Stimulated activated CD4-positive, alpha-beta T cell treated with anti-CD3 and anti-CD28 coated beads, Interleukin-2, amount 100 ng/mL, for 4 hours (primary cell): ENCODE measurements around the gene ANXA8L1.
"Not testable (repeated sequence)": the region's sequence is repeated elsewhere in the genome, so short reads cannot be mapped to it uniquely, and the experiment has no call there.

Source experiments
- DNase-seq: peaks from one replicate; pipeline ENCODE4 v3.0.0-alpha.2; 2020; ENCODE audit warnings: low read depth

ANXA8L1 gene

GRCh38 chr10:46397767-46398166 lies 22.2 kb downstream of the ANXA8L1 start:
- DNase-seq, result not testable (repeated sequence)

DNA sequence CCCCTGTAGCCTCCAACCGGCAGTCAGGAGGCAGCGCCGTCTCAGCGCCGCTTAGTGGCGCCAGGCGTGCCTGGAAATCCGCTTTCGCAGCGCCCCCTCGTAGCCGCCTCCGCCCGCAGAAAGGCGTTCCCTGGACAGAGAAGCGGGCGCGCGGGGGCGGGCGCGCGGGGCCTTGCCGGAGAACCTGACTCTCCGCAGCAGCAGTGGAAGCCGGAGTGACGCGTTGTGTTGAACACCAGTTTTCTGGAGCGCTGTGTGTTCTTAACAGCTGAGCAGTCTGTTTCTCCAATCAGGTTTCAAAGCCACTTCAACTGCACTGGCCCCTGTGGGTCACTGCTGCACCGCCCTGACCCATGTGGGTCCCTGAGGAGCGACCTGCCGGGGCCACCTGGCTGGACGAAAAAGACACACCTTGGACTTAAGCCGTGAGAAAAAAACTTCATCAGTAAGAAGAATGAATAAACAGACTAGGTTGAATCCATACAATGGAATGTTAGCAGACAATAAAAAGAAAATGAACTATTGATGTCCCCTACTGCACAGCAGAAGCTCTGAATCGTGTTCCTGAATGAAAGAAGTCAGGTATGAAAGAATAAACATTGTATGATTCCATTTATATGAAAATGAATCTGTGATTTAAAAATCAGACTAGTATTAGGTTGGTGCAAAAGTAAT lies 22.8 kb downstream of the ANXA8L1 start:
- DNase-seq, result not testable (repeated sequence)

- not testable (repeated sequence) for DNase-seq
Measured at GRCh38 chr10:46409556-46409955, 34.0 kb downstream of the ANXA8L1 start.

GRCh38 chr10:46411123-46411522 lies 35.5 kb downstream of the ANXA8L1 start:
- DNase-seq, result not testable (repeated sequence)

- not testable (repeated sequence) for DNase-seq
Measured at GRCh38 chr10:46412665-46413064, 37.1 kb downstream of the ANXA8L1 start.

DNA sequence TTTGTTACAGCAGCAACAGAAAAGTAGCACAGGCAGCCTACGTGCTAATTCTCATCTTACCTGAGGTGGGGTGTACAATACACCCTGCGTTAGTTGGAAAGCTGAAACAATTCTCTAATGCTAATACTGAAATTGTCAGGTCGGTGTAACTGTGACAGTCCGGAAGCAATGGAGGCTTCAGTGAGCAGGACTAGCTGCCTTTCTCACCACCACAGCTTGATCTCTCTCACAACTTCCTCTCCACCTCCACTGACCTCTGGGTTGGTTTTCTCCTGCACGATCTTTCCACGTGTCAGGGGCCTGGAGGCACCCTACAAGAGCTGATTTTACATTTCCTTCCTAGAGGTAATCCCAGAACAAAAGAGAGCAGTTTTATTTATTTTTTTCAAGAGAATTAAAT lies 39.7 kb downstream of the ANXA8L1 start:
- not testable (repeated sequence) for DNase-seq

- DNase-seq, result not testable (repeated sequence)
Measured at GRCh38 chr10:46418283-46418682, 42.7 kb downstream of the ANXA8L1 start.

DNA sequence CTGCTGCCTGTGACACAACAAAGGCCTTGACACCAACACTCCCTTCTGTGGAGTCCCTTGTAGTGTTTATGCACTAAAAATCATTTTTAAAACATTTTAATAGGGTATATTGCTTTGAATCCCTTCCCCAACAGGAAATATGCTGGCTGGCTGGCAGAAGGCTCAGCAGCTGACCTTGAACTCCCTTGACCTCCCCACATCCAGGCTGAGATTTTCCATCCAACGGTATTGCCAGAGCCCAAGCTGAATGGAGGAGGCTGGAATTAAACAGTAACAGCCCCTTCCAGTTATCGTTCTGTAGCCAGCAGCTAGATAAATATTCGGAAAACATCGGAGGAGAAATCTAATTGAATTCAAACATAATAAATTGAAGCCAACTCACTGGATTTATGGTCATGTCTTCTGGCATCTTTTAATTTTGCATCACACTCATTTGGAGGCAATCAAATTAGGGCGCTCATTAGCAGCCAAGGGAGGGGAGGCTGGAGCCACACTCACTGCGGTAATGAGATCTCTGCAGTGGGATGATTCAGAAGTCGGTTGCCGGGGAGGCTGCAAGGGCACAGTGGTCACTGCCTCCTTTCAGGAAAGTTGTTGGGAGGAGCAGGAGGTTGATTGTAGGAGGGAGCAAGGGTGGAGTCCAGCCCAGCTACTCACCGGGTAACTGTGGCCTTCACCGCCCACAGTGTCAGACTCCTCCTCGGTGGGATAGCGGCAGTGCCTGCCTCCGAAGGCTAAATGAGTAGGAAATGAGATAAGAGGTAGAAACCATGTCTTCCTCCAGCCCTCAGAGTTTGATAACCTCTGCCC lies 44.2 kb downstream of the ANXA8L1 start:
- DNase-seq, result not testable (repeated sequence)

- DNase-seq, result not testable (repeated sequence)
Measured at GRCh38 chr10:46423550-46423949, 48.0 kb downstream of the ANXA8L1 start.

DNA sequence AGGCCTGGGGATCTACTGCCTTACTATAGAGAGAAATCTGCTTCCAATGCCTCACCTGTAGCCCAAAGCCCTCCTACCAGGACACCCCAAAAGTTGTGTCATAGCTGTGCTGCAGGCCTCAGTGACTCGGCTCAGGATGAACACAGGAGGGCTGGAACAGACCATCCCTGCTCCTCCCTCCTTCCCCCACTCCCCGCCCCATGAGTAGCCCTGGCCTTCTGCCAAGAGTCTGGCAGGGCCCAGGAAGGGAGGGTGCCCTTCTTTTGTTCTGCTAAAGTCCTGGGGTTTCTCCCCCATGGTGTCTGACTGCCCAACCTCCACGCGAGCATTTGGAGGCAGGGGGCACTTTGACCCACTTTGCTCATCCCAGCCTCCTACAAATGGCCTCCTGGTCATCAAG lies 65.4 kb downstream of the ANXA8L1 start:
- DNase-seq, result not testable (repeated sequence)
